ENCODE data around the gene FGGY. TPM values are rescaled to one million over a fixed set of nuclear protein-coding genes. Genes with fewer than 3 reads are reported as not detected.

Gene FGGY
- total and polyA plus RNA-seq, 7 experiments from 2014 or later: 2.5 to 15.2 (median 11.2) TPM

GRCh38 chr1:59384443-59384842 is 87.5 kb downstream of the FGGY start:
- Histone ChIP-seq H3K36me3 (ENCODE audit: control insufficient read depth in 2 of 3, insufficient read depth in 3 of 3, low read length in 3 of 3) (no peaks in the 10 kb centered on the region), H3K27ac (ENCODE audit: low read depth, low read length) (no peak overlapping the region), H3K4me3 (ENCODE audit: low read length) (no peak overlapping the region), H3K27me3 (ENCODE audit: control insufficient read depth in 2 of 2, insufficient read depth in 2 of 2, low read length in 2 of 2) (no peaks in the 10 kb centered on the region), H3K4me1 (ENCODE audit: control insufficient read depth in 2 of 2, insufficient read depth in 2 of 2, low read length in 2 of 2) (no peaks in the 10 kb centered on the region), H3K9me3 (ENCODE audit: control insufficient read depth in 2 of 3, low read length in 3 of 3) (no peaks in the 10 kb centered on the region)
- DNase-seq (no peak), ATAC-seq (no peak)
- Mint-ChIP-seq H3K4me3 (no peak overlapping the region), H3K4me1 (peaks cover 0 to 5% (median 0%) of the 10 kb centered on the region in 7 donors), H3K9me3 (peaks cover 0 to 6% (median 0%) of the 10 kb centered on the region in 11 donors), H3K36me3 (peaks cover 0 to 30% (median 17%) of the 10 kb centered on the region in 5 donors), H3K27ac (no peak overlapping the region), H3K27me3 (no peaks in the 10 kb centered on the region)
- ChIA-PET POLR2A (no interaction called here), CTCF (no interaction called here)
- intact Hi-C loops (cut with micrococcal nuclease): no loop called here

GRCh38 chr1:59388191-59388590 is 91.3 kb downstream of the FGGY start:
- Mint-ChIP-seq H3K4me1 (peaks cover 0 to 24% (median 6%) of the 10 kb centered on the region in 7 donors), H3K27me3 (no peaks in the 10 kb centered on the region), H3K9me3 (peaks cover 0 to 5% (median 0%) of the 10 kb centered on the region in 11 donors), H3K4me3 (no peak overlapping the region), H3K27ac (no peak overlapping the region), H3K36me3 (peaks cover 0 to 11% (median 6%) of the 10 kb centered on the region in 5 donors)
- H3K27me3 ChIP-seq (ENCODE audit: control insufficient read depth in 2 of 2, insufficient read depth in 2 of 2, low read length in 2 of 2): no peaks in the 10 kb centered on the region
- CTCF ChIA-PET: interaction anchor here (0.8 kb wide), 1 partner anchor 9 kb away, joined by 3 read pairs; no protein-coding TSS in a partner anchor
- intact Hi-C loops (cut with micrococcal nuclease): no loop called here
- POLR2A ChIA-PET: no interaction called here
- H3K36me3 ChIP-seq (ENCODE audit: control insufficient read depth in 2 of 3, insufficient read depth in 3 of 3, low read length in 3 of 3): no peaks in the 10 kb centered on the region
- H3K27ac ChIP-seq (ENCODE audit: low read depth, low read length): no peak overlapping the region
- no peak overlapping the region for H3K4me3 ChIP-seq (ENCODE audit: low read length)
- no peak for ATAC-seq
- no peaks in the 10 kb centered on the region for H3K4me1 ChIP-seq (ENCODE audit: control insufficient read depth in 2 of 2, insufficient read depth in 2 of 2, low read length in 2 of 2)
- no peak for DNase-seq
- no peaks in the 10 kb centered on the region for H3K9me3 ChIP-seq (ENCODE audit: control insufficient read depth in 2 of 3, low read length in 3 of 3)

- Mint-ChIP-seq H3K36me3 (peaks cover 0 to 11% (median 9%) of the 10 kb centered on the region in 5 donors), H3K9me3 (peaks cover 0 to 5% (median 0%) of the 10 kb centered on the region in 11 donors), H3K27me3 (no peaks in the 10 kb centered on the region), H3K4me1 (peaks cover 5 to 24% (median 11%) of the 10 kb centered on the region in 7 donors), H3K4me3 (no peak overlapping the region), H3K27ac (no peak overlapping the region)
- Histone ChIP-seq H3K36me3 (ENCODE audit: control insufficient read depth in 2 of 3, insufficient read depth in 3 of 3, low read length in 3 of 3) (no peaks in the 10 kb centered on the region), H3K4me3 (ENCODE audit: low read length) (no peak overlapping the region), H3K27ac (ENCODE audit: low read depth, low read length) (no peak overlapping the region), H3K9me3 (ENCODE audit: control insufficient read depth in 2 of 3, low read length in 3 of 3) (no peaks in the 10 kb centered on the region), H3K4me1 (ENCODE audit: control insufficient read depth in 2 of 2, insufficient read depth in 2 of 2, low read length in 2 of 2) (no peaks in the 10 kb centered on the region), H3K27me3 (ENCODE audit: control insufficient read depth in 2 of 2, insufficient read depth in 2 of 2, low read length in 2 of 2) (no peaks in the 10 kb centered on the region)
- ChIA-PET POLR2A (interaction anchor here (0.6 kb wide), 1 partner anchor 275 kb away, joined by 4 read pairs; no protein-coding TSS in a partner anchor), CTCF (no interaction called here)
- intact Hi-C loops (cut with micrococcal nuclease): no loop called here
- no peak for DNase-seq
- no peak for ATAC-seq
Observed at GRCh38 chr1:59389847-59390246, 93.0 kb downstream of the FGGY start.

- CTCF ChIA-PET: interaction anchor here (0.6 kb wide), 1 partner anchor 605 kb away, joined by 4 read pairs; no protein-coding TSS in a partner anchor
Observed at GRCh38 chr1:59390307-59390706, 93.4 kb downstream of the FGGY start.

GRCh38 chr1:59391212-59392179 is 94.6 kb downstream of the FGGY start:
- DNase-seq: no peak
- Mint-ChIP-seq H3K27me3 (no peaks in the 10 kb centered on the region), H3K27ac (peak overlapping the region in 1 of 9 donors; percentile 30), H3K36me3 (peaks cover 0 to 10% (median 7%) of the 10 kb centered on the region in 5 donors), H3K4me3 (no peak overlapping the region), H3K4me1 (peaks cover 7 to 31% (median 13%) of the 10 kb centered on the region in 7 donors), H3K9me3 (peaks cover 0 to 5% (median 0%) of the 10 kb centered on the region in 11 donors)
- Histone ChIP-seq H3K27ac (ENCODE audit: low read depth, low read length) (no peak overlapping the region), H3K9me3 (ENCODE audit: control insufficient read depth in 2 of 3, low read length in 3 of 3) (no peaks in the 10 kb centered on the region), H3K4me3 (ENCODE audit: low read length) (no peak overlapping the region), H3K27me3 (ENCODE audit: control insufficient read depth in 2 of 2, insufficient read depth in 2 of 2, low read length in 2 of 2) (no peaks in the 10 kb centered on the region), H3K36me3 (ENCODE audit: control insufficient read depth in 2 of 3, insufficient read depth in 3 of 3, low read length in 3 of 3) (no peaks in the 10 kb centered on the region), H3K4me1 (ENCODE audit: control insufficient read depth in 2 of 2, insufficient read depth in 2 of 2, low read length in 2 of 2) (no peaks in the 10 kb centered on the region)
- intact Hi-C loops (cut with micrococcal nuclease): no loop called here
- POLR2A ChIA-PET: no interaction called here
- no peak for ATAC-seq
- CTCF ChIA-PET: no interaction called here

More at GRCh38 chr1:59390307-59390706, 93.4 kb downstream of the FGGY start:
- Mint-ChIP-seq H3K36me3 (peaks cover 0 to 11% (median 9%) of the 10 kb centered on the region in 5 donors), H3K27me3 (no peaks in the 10 kb centered on the region), H3K27ac (no peak overlapping the region), H3K4me1 (peaks cover 7 to 26% (median 13%) of the 10 kb centered on the region in 7 donors), H3K4me3 (no peak overlapping the region), H3K9me3 (peaks cover 0 to 5% (median 0%) of the 10 kb centered on the region in 11 donors)
- intact Hi-C loops (cut with micrococcal nuclease): no loop called here
- Histone ChIP-seq H3K4me3 (ENCODE audit: low read length) (no peak overlapping the region), H3K36me3 (ENCODE audit: control insufficient read depth in 2 of 3, insufficient read depth in 3 of 3, low read length in 3 of 3) (no peaks in the 10 kb centered on the region), H3K27ac (ENCODE audit: low read depth, low read length) (no peak overlapping the region), H3K9me3 (ENCODE audit: control insufficient read depth in 2 of 3, low read length in 3 of 3) (no peaks in the 10 kb centered on the region), H3K4me1 (ENCODE audit: control insufficient read depth in 2 of 2, insufficient read depth in 2 of 2, low read length in 2 of 2) (no peaks in the 10 kb centered on the region), H3K27me3 (ENCODE audit: control insufficient read depth in 2 of 2, insufficient read depth in 2 of 2, low read length in 2 of 2) (no peaks in the 10 kb centered on the region)
- ATAC-seq (no peak), DNase-seq (no peak)
- POLR2A ChIA-PET: interaction anchor here (0.6 kb wide), 1 partner anchor 275 kb away, joined by 4 read pairs; no protein-coding TSS in a partner anchor

GRCh38 chr1:59393211-59394180 is 96.6 kb downstream of the FGGY start:
- H3K4me1 ChIP-seq (ENCODE audit: control insufficient read depth in 2 of 2, insufficient read depth in 2 of 2, low read length in 2 of 2): no peaks in the 10 kb centered on the region
- Mint-ChIP-seq H3K27me3 (no peaks in the 10 kb centered on the region), H3K9me3 (peaks cover 0 to 5% (median 0%) of the 10 kb centered on the region in 11 donors), H3K36me3 (peaks cover 0 to 13% (median 7%) of the 10 kb centered on the region in 5 donors), H3K4me3 (no peak overlapping the region), H3K27ac (peak overlapping the region in 1 of 9 donors; percentile 27), H3K4me1 (peaks cover 8 to 38% (median 13%) of the 10 kb centered on the region in 7 donors)
- H3K27me3 ChIP-seq (ENCODE audit: control insufficient read depth in 2 of 2, insufficient read depth in 2 of 2, low read length in 2 of 2): no peaks in the 10 kb centered on the region
- H3K9me3 ChIP-seq (ENCODE audit: control insufficient read depth in 2 of 3, low read length in 3 of 3): no peaks in the 10 kb centered on the region
- CTCF ChIA-PET: no interaction called here
- no peak overlapping the region for H3K4me3 ChIP-seq (ENCODE audit: low read length)
- POLR2A ChIA-PET: interaction anchor here (0.6 to 0.8 kb wide), 2 partner anchors 352 to 867 kb away, joined by 3 read pairs; no protein-coding TSS in a partner anchor
- H3K27ac ChIP-seq (ENCODE audit: low read depth, low read length): no peak overlapping the region
- DNase-seq (no peak), ATAC-seq (no peak)
- intact Hi-C loops (cut with micrococcal nuclease): no loop called here
- no peaks in the 10 kb centered on the region for H3K36me3 ChIP-seq (ENCODE audit: control insufficient read depth in 2 of 3, insufficient read depth in 3 of 3, low read length in 3 of 3)
